ENCODE data around the gene CD93. TPM values are rescaled to one million over a fixed set of nuclear protein-coding genes. Genes with fewer than 3 reads are reported as not detected.

Gene CD93
- total and polyA plus RNA-seq, 2 of the 8 experiments (the other 6 are each of a cell fraction or from before 2014, with no cell fraction given): under 0.01 to 0.07 TPM

DNA sequence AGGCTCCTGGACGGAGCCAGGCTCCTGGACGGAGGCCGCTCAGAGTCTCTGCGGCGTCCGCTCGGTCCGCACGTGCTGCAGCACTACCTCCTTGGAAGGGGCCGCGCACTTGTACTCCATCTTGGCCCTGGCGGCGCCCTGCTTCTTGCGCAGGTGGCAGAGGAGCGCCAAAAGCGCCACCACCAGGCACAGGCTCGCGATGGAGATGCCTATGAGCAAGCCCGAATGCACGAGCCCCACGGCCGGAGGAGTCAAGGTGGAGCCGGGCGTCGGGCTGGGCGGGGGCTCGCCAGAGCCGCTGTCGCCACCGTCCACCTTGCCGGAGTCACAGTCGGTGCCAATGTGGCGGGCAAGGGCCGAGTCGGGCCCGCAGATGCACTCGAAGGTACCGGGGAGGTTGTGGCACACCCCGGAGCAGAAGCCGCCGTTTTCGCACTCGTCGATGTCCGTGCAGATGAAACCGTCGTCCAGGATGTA is 38.3 kb downstream of the CD93 start:
- Histone ChIP-seq H3K56ac (replicated peaks; ENCODE audit: insufficient read length, low read depth, low read length) (no peak overlapping the region), H2AK5ac (ENCODE audit: low read depth, low read length) (no peak overlapping the region), H2BK5ac (ENCODE audit: low read depth, low read length) (no peak overlapping the region), H3K4me2 (ENCODE audit: insufficient read depth in 1 of 2, low read depth in 2 of 2, low read length in 2 of 2) (peak overlapping the region; percentile 70 to 98), H3K9ac (replicated peaks in 1 of 4; ENCODE audit: extremely low read depth in 1 of 4, low read depth in 3 of 4, low read length in 3 of 4) (no peak overlapping the region), H4K91ac (replicated peaks; ENCODE audit: insufficient read length, low read length) (no peak overlapping the region), H2AFZ (ENCODE audit: low read length) (peak overlapping the region; percentile 54; the same call in 1 of the 2 replicates), H3K9me3 (ENCODE audit: insufficient read depth in 2 of 2, low read depth in 1 of 2, low read length in 1 of 2) (no peaks in the 10 kb centered on the region), H3K79me2 (ENCODE audit: control insufficient read depth in 1 of 2, insufficient read depth in 2 of 2, low read length in 2 of 2) (no peaks in the 10 kb centered on the region), H2BK15ac (ENCODE audit: low read length) (peak overlapping the region; percentile 92; the same call in 1 of the 2 replicates), H3K36me3 (ENCODE audit: control insufficient read depth in 2 of 4, insufficient read depth in 4 of 4, low read length in 3 of 4) (no peaks in the 10 kb centered on the region), H3K4ac (replicated peaks; ENCODE audit: insufficient read length, low read depth, low read length) (no peak overlapping the region), H4K20me1 (replicated peaks in 1 of 2; ENCODE audit: control insufficient read depth in 1 of 2, insufficient read depth in 2 of 2, low read length in 2 of 2) (peaks cover 0 to 5% of the 10 kb centered on the region in 2 experiments), H3K27me3 (replicated peaks in 1 of 4; ENCODE audit: control insufficient read depth in 3 of 4, extremely low read depth in 1 of 4, insufficient read depth in 3 of 4, low read length in 3 of 4) (peaks cover 31 to 66% (median 54%) of the 10 kb centered on the region in 4 experiments), H4K8ac (ENCODE audit: extremely low read depth, insufficient read depth, low read length) (peak overlapping the region; percentile 41; the same call in 1 of the 2 replicates), H2BK120ac (replicated peaks; ENCODE audit: low read depth, low read length) (no peak overlapping the region), H3K14ac (ENCODE audit: insufficient read length) (no peak overlapping the region), H2BK12ac (ENCODE audit: low read depth, low read length) (peak overlapping the region; percentile 98; the same call in 1 of the 2 replicates), H3K23me2 (ENCODE audit: low read depth, low read length) (peaks cover 28% of the 10 kb centered on the region), H3K79me1 (ENCODE audit: low read depth, low read length) (no peaks in the 10 kb centered on the region), H3K4me1 (replicated peaks in 1 of 4; ENCODE audit: control insufficient read depth in 3 of 4, insufficient read depth in 4 of 4, low read length in 3 of 4) (peaks cover 6 to 12% (median 10%) of the 10 kb centered on the region in 4 experiments), H3K4me3 (ENCODE audit: extremely low read depth in 1 of 4, insufficient read depth in 2 of 4, low read depth in 3 of 4, low read length in 4 of 4) (peak overlapping the region in 3 of 4 experiments; percentile 10 to 66 (median 23); a peak in 5 of 8 replicates), H2BK20ac (ENCODE audit: low read length) (no peak overlapping the region), H3K18ac (ENCODE audit: extremely low read depth, low read length) (peak overlapping the region; percentile 48; the same call in 1 of the 2 replicates), H3K27ac (ENCODE audit: low read depth, low read length) (no peak overlapping the region), H3K23ac (ENCODE audit: insufficient read length) (no peak overlapping the region), H4K5ac (ENCODE audit: insufficient read length, low read depth, low read length) (no peak overlapping the region)
- no peak for FAIRE-seq
- ChIA-PET POLR2A (ENCODE audit: partially characterized antibody) (interaction anchor here (1.3 kb wide), 1 partner anchor 13 kb away, joined by 3 read pairs; no protein-coding TSS in a partner anchor), CTCF (ENCODE audit: partially characterized antibody) (interaction anchor here (0.6 to 5.0 kb wide), 9 partner anchors 9 to 1352 kb away, joined by 3 to 90 read pairs (median 5); partner anchors contain the start of gene CD93)
- WGBS, 2 experiments (ENCODE audit: extremely low coverage in 1 of 2, insufficient coverage in 1 of 2, insufficient read length in 1 of 2, insufficient replicate concordance in 2 of 2, low coverage in 1 of 2, low lambda C conversion rate in 2 of 2, missing lambda C conversion rate in 1 of 2): 49% methylated on average over 37 of the region's 47 CpGs; no CpG with 5 or more reads in 1 of the 2 experiments
- no peak for DNase-seq (ENCODE audit: low read depth in 1 of 2, low spot score in 2 of 2)
- TF ChIP-seq POU5F1 (IDR thresholded peaks at IDR 0.05; ENCODE audit: low read depth, low read length) (no peak), BACH1 (IDR thresholded peaks at IDR 0.05; ENCODE audit: low read length) (no peak), CTBP2 (IDR thresholded peaks at IDR 0.05; ENCODE audit: borderline replicate concordance, insufficient read depth, insufficient read length, low read length) (no peak), GTF2F1 (IDR thresholded peaks at IDR 0.05; ENCODE audit: borderline replicate concordance, low read depth, low read length) (no peak), JUN (IDR thresholded peaks at IDR 0.05; ENCODE audit: low read depth, low read length) (no peak), TCF12 (IDR thresholded peaks at IDR 0.05; ENCODE audit: low read depth, low read length) (no peak), RAD21 (IDR thresholded peaks at IDR 0.05 in 1 of 2, conservative IDR thresholded peaks at IDR 0.05 in 1 of 2; ENCODE audit: low read depth in 2 of 2, low read length in 2 of 2) (peak in 1 of 2 experiments; percentile 18; a peak in 1 of 4 replicates)
- TF ChIP-seq, protein P1, sequence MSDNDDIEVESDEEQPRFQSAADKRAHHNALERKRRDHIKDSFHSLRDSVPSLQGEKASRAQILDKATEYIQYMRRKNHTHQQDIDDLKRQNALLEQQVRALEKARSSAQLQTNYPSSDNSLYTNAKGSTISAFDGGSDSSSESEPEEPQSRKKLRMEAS (IDR thresholded peaks at IDR 0.05): peak; percentile 91
- TF ChIP-seq, protein P2, sequence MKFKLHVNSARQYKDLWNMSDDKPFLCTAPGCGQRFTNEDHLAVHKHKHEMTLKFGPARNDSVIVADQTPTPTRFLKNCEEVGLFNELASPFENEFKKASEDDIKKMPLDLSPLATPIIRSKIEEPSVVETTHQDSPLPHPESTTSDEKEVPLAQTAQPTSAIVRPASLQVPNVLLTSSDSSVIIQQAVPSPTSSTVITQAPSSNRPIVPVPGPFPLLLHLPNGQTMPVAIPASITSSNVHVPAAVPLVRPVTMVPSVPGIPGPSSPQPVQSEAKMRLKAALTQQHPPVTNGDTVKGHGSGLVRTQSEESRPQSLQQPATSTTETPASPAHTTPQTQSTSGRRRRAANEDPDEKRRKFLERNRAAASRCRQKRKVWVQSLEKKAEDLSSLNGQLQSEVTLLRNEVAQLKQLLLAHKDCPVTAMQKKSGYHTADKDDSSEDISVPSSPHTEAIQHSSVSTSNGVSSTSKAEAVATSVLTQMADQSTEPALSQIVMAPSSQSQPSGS (IDR thresholded peaks at IDR 0.05; ENCODE audit: low read length): no peak
- TF ChIP-seq, protein P3, sequence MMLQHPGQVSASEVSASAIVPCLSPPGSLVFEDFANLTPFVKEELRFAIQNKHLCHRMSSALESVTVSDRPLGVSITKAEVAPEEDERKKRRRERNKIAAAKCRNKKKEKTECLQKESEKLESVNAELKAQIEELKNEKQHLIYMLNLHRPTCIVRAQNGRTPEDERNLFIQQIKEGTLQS (IDR thresholded peaks at IDR 0.05; ENCODE audit: insufficient read depth, low read depth, low read length): no peak

Data from H1 (cell line).